HL-60/S4 treated with phorbol 12-myristate 13-acetate at 8.2 ng/mL for 4 days and 3 days (cell line): Measurements from ENCODE around the gene STARD3.
"Not testable (repeated sequence)": the region's sequence is repeated elsewhere in the genome, so short reads cannot be mapped to it uniquely, and the experiment has no call there.

Source experiments
- in situ Hi-C: fragments of 300-500 bp; cut with MboI; formaldehyde crosslinking; loops from 2 replicates; pipeline ENCODE4 v1.15.0; 2022; ENCODE audit warnings: low sequenced_read_pairs

Gene STARD3

DNA sequence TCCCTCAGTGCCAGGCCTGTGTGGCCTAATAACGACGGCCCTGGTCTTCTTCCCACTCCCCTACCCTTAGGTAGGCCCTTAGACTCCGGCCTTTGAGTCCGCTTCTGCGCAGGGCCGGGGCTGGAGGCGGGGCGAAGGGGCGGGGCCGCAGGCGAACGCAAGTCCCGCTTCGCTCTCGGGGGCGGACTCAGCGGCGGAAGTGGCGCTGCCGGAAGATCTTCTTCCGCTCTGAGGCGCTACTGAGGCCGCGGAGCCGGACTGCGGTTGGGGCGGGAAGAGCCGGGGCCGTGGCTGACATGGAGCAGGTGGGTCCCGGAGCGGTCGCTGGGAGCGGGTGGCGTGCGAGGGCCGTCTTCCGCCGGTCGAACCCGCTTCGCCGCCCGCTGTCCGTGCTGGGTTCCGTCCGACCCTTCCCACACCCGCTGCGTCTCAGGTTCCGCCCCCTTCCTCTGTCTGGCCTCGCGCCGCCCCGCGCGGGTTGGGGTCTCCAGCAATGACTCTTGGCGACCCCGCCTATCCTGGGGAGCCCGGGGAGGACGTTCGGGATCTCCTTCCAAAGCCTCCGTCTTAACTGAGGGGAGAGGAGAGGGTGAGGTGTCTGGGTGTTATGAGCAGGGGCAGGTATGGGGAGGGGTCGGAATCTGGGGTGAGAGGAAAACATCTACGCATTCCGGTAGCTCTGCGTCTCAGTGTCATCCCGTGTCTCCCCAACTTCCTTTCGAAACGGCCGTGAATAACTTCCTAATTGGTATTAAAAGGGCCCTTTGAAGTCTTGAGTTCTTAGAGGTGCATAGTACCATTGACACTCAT, at the start of gene STARD3:
STARD3 (plus strand) TSS at position 218 of the 810 bp plus-strand sequence. CDS start 16,388 bp downstream, outside the sequence.
- in situ Hi-C loops: no loop called here

DNA sequence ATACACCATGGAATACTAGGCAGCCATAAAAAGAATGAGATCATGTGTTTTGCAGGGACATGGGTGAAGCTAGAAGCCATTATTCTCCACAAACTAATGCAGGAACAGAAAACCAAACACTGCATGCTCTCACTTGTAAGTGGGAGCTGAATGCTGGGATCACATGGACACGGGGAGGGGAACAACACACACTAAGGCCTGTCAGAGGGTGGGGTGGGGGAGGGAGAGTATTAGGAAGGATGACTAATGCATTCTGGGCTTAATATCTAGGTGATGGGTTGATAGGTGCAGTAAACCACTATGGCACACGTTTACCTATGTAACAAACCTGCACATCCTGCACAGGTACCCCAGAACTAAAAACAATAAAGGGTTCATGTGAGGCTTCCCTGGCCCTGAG, 46.8 kb upstream of the STARD3 start:
- in situ Hi-C loops: not testable (repeated sequence)

DNA sequence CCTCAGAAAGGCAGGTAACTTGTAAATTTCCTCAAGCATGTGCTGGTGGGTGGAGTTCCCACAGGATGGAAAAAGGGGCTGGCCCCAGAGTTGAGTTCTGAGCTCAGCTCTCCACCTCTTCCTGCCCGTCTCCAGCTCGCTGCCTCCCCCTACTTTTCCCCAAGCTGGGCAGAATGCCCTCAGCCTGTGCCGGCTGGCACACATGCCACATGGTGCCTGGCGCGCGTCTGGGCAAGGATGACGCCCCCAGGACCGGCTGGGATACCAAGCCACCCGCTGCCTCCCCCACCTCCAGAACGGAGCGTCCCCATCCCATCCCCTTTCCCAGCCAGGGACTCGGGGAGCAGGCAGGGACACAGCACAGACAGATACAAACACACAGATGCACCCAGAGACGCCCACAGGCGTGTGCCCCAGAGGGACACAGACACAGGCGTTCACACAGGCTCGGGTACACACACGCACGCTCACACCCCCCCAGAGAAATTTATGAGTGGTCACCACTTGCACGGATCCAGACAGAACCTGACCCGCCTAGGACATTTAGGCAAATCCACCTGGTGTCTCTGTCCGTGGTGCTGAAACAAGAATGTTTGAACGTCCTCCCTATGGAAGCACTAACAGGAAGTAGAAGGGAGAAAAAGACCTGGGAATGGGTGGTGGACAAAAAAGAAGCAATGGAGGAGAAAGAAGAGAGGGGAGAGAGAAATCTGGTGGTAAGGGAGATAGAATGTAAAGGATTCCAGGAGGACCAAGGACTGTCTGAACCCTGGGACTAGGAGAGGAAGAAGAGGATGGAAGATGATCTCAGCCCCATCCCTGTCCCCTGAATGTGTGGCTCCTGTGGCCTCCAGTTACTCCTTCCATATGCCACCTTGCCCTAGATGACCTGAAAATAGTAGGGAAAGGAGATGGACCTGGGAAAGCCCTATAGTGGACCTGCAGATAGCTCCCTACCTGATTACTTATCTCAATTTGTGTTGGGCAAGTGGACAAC, 44.7 kb upstream of the STARD3 start:
- in situ Hi-C loops: no loop called here

DNA sequence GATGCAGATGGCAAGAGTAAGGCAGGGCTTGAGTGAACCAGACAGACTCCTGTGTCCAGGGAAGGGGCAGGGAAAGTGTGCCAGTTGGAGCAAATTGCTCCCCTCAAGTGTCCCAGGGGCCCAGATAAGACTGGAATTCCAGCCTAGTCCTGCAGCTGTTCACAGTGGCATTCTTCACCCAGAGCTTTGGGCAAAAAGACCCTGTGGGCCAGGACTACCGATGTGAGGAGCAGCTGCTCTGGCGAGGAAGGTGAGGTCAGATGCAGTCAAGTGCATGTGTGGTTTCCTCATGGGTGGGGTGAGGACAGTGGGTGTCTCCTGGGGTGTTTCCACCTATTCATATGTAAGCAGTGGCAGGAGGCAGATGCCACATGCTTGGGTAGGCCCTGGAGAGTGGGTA, 43.6 kb upstream of the STARD3 start:
- in situ Hi-C loops: no loop called here

DNA sequence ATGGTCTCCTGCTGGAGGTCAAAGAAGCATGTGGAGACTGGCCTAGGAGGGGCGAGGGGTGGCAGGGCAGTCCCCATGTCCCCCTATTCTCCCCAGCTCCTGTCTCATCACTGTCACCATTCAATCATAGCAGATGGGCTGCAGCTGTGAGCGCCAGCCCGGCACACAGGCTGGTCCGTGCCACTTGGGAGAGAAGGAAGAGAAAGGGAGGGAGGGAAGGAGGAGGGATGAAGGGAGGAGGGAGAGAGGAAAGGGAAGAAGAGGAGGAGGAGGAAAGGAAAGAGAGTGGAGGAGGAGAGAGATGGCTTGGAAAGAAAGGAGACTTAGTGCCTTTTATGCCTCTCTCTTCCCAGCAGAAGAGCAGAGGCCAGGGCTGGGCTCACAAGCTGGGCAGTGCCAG, 41.6 kb upstream of the STARD3 start:
- in situ Hi-C loops: no loop called here

DNA sequence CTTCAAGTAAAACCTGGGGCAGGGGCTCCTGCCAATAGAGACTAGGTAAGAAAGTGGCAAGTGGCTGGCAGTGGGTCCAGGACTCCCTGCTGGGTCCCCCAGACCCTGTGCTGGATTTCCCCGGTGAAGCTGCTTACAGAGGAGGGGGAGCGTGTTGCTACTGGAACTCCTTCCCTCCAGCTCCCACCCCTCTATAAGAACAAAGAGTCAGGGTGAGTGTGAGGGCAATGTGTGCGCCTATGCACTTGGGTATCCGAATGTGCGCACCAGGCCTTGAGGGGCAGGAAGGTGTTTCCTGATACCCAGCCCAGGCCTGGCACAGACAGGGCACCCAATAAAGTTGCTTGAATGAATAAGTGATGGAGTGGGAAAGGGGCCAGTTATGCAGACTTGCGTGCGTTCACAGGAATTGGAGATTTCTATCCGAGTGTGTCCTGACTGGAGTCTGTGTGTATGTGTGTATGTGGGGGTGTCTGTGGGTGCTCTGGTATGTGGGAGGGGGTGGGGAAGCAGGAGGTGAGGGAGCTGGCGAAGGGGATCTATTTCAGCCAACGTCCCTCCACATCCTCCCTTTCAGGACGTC, 40.9 kb upstream of the STARD3 start:
- in situ Hi-C loops: no loop called here

DNA sequence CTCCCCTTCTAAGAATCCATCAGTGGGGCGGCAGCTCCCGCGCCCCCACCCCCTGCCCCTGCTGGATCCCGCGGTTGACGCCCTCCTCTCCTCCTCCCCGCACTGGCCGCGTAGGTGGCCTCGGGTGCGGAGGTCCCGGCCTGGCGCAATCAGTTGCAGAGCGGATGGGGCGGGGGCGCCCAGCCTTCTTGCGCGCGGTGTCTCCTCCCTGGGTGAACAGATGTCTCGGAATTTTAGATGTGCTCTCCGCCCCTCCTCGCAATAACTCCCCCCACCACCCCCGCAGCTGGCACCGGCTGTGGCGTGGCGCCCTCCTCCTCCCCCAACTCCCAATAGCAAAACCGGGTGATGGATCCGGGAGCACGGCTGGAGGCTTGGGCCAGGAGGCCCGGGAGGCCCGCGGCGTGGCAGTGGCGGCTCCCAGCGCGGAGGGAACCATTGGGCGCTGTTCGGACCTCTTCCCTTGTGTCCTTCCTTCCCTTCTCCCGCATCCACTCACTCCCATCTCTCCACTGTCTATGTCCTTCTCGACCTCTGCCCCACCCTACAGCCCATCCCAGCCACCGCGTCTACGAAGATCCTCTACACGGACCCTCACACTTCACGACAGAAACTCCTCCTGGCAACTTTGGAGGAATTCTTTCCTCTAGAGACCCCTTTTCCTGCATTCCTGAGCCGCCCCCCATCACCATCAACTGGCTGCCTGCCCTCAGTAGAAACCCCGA, 40.2 kb upstream of the STARD3 start:
- in situ Hi-C loops: no loop called here

DNA sequence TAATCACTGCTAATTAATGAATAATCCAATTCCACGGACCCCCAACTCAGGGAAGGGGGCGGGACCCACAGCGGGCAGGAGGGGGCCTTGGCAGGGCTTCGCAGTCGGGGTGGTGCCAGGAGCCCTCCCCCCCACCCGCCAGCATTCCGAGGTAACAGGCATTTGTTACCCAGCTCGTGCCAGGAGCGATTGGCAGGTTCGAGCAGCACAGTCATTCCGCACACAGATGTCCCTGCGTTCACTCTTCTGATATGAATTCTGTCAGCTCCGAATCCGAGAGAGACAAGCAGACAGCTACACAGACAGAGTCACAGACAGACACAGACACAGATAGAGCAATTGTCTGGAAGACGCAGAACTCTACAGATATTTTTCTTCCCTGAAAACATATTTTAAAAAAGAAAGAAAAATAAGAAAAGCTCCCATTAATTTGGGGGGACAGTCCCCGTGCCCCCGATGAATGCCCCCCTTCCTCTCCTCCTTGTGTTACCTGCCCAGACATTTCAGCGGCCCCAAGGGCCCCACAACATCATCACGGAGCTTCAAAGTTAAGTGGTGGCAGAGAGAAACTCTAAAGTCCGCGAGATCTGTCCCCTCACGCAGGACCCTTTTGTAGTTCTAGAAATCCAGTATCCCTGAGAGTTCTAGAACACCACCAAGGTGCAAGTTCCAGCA, 39.4 kb upstream of the STARD3 start:
- in situ Hi-C loops: no loop called here

DNA sequence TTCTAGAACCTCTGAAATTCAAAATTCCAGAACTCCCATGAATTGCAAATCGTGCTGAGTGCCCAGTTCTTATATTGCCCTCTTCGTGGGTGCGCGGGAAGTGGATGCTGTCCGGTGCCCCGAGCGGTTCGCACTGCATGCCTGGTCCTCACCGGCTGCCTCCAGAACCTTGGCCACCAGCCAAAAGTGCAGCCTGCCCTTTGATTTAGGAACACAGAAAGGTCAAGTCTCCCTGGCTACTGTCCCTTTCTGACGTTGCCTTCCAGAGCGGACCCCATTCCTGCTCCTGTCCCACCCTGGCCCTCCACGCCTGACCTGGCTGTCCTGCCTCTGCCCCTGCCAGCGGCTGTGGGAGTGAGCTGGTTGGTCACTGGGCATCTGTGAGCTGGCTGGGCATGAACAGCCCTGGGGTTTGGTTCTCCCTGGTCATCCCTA, 38.9 kb upstream of the STARD3 start:
- in situ Hi-C loops: no loop called here

DNA sequence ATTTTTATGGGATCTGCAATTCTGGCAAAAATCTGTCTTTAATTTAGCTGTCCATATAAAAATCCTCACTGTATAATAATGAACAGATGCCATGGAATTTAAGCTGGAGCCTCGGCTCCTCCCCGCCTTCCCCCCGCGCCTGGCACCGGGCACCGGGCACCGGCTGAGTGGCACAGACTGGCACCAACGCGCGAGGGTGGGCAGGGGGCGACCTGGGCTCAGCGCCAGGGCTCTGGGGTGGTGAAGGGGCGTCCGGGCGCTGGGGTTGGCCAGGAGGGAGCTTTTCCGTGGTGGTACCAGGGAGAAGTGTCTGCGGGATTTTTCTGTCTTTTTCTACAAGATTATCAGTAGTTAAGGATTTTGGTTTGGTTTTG, 38.3 kb upstream of the STARD3 start:
- in situ Hi-C loops: no loop called here

DNA sequence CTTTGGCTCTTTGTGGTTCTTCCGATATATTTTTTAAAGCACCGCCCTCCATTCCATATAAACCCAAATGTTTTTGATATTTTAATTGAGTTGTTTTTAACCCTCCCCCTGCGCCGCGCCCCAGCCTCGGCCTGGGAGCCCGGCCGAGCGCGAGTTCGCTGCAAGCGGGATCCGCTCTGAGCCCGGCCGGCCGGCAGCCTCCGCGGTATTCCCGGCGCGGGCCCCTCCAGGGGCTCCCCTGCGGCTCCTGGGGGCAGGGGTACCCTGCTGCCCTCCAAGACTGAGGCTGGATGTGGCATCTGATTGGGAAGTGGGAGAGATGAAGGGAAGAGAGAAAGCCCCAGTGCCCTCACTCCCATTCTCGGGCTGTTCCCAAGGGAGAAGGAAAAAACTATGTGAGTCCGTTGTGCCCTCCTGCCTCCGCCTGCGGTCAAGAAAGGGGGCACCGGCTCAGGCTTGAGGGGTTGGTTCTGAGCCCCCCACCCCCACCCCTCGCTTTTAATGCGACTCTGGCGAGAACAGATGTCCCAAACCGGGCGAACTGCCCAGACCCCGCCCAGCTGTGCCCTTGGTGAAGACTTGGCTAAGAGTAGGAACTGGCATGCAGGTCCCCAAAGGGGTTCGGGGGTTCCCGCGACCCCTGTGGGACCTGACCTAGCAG, 37.8 kb upstream of the STARD3 start:
- in situ Hi-C loops: no loop called here

DNA sequence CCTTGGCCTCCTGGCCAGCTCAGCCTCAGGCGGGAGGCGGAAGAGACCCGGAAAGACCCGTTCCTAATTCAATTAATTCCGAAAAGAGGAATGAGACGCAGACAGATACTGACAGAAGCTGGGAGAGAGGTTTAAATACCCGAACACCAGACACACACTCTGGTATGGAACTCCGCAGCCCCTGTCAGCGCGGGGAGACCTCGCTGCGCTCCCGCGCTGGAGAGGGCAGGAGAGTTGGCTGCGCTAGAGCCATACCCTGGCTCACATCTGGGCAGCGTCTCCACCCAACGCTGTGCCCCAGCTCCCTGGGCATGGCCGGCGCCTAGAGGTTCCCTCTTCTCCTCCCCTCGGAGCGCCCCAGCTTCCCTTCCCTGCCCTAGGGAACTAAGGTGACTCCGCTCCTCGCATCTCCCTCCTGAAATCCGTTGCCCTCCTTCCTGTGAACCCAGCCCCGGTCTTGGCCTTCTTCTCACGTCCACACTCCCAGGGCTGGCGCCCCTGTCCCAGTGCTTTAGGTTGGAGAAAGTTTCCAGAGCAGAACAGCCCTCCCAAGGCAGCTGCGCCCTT, 37.2 kb upstream of the STARD3 start:
- in situ Hi-C loops: no loop called here

DNA sequence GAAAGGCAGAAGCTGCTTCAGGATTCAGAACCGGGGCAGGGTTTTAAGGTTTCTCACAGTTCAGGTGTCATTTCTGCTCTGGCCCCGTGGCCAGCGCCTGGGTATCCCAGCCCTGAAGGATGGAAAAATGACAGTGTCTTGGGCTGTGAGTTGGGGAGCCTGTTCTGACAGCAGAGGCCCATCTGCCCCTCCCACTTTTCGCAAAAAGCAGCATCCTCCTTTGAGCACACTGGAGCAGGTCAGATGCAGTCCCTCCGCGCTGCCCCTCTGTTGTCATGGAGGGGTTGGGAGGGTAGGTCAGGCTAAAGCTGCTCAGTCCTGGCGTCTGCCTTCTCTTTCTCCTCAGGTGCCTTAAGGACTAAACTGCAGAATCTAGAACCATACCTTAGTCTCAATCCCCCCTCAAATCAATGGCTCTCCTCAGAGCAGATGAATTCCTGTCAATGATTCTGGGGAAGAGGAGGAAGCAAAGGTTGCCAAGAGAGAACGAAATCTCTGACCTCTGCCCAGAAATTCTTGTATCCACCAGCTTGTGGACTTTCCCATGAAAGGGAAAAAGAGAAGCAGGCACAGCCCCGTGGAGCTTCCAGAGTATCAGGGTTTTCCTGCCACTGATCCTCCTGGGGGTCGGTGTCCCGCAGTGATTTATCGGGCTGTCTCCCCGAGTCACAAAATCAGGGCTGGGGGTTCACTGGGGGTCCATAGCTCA, 36.5 kb upstream of the STARD3 start:
- in situ Hi-C loops: no loop called here

DNA sequence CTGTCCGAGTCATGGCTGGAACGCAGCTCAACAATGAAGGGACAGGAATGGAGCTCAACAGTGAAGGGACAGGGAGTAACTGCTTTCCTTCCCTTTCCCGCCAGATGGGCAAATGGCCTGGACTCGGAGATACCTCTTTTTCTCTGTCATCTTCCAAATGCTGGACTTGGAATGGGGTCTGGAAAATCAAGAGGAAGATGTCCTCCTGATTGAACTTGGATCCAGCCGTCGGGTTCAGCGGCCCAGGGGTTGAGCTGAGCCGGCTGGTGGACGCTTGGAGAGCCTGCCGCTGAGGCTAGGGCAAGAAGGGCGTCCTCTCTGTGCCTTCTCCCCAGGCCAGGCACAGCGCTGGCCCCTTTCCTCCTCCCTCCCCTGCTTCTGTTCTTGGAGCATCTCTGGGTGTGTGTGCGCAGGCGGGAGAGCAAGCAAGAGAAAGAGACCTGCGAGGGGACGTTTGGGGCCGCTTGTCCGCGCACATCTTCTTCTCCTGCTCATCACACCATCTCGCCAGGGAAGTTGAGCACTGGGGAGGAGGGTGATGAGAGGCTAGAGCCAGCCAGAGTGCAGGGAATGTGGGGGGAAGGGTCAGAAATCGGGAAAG, 35.8 kb upstream of the STARD3 start:
- in situ Hi-C loops: no loop called here

DNA sequence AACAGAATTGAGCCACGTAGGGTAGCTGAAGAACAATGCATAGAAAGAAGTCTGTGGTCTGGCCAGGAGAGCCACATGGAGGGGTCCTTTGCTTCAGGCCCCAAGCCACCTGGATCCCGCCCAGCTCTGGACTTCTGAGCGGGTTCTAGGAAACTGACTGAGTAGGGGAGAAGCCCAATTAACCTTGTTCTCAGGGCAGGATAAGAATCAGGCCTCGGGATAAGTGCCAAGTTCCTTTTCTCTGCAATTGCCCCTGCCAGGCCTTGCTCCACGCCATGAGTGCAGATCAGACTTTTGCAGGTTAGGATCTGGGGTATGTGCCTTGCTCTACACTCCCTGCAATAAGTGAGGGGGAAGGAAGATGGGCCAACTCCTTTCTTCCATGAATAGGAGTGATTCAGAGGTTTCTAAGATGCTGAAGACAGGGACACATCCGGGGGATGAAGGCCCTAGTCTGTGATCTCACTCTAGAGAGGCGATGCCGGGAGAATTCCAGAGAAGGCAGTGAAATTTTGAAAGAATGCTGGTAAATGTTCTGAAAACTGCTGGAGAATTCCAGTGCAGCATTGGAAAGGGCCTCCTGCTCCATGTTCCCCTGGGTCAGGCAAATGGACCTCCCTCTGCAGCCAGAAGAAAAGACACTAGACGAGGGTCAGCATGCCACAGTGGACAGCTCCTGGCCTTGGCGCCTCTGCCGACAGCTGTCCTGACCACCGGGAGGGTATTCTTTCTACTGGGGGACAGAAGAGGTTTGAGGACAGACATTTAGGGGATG, 35.0 kb upstream of the STARD3 start:
- in situ Hi-C loops: no loop called here

DNA sequence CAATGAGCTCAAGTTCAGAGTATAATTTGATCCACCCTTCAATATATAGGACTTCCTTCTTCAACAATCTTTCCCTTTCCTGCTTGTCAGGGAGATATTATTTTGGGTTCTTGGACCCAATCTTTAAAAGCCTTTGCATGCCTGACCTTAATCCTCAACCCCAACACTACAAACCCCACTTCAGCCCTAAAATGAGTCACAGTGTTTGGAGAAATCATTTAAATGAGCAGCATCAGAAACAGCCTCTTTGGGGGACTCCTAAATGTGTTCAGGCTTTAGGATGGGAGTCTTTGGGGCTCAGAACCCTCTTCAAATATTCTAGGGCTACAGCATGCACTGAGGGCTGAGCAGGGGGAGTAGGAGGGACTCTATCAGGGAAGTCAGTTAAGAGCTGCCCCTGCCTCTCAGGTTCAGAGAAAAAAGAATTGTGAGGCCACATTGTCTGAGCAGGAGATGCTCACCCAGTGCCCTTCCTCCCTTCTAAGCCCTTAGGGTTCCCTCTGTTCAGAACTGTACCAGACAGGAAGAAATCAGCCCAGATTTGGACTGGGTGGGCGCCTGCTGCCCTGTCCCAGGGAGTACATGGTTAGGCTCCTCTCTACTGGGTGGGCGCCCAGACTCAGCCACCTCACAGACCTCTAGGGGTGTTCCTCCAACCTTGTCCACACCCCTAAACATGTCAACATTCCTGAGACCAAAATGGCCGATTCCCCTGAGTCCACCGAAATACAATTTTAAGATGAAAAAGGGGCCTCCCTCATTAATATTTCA, 34.2 kb upstream of the STARD3 start:
- in situ Hi-C loops: no loop called here
